K562 (cell line): Measurements from ENCODE around the gene CREB5. TPM values are rescaled to one million over a fixed set of nuclear protein-coding genes. Genes with fewer than 3 reads are reported as not detected.

Experiments
- ATAC-seq: fragments of 200-7000 bp; cut with Tn5 transposase; 3 replicates; pipeline ENCODE4 v1.9.1; 2020; ENCODE audit warnings: moderate library complexity
- BruUV-seq: library from RNA; stranded (reverse); fragments of 400-500 nt; replicated peaks from 2 replicates; lab custom pipeline; 2021; lab: Mats Ljungman, UMichigan
- CTCF ChIA-PET: fragments of 300-600 bp; formaldehyde crosslinking; extraction: SDS; loops from one replicate; lab custom pipeline; 2021; ENCODE audit warnings: low intra/inter-chr PET ratio; lab: Yijun Ruan, JAX
- POLR2A ChIA-PET: fragments of 300-600, 350-650 bp; sonication (Branson Sonifier 250); formaldehyde crosslinking; extraction: SDS; loops from one replicate; lab custom pipeline; 2021; ENCODE audit warnings: antibody characterized with exemption, inconsistent platforms; lab: Yijun Ruan, JAX
- DNase-seq, 4 experiments: peaks; one replicate each; pipeline versions ENCODE4 v3.0.0 to v3.0.0-alpha.2; 2011 to 2018; ENCODE audit warnings: low spot score in 3 of 4, mixed read lengths in 3 of 4; ENCODE audit errors: extremely low read depth in 1 of 4
- FAIRE-seq: peaks from 2 replicates; lab custom pipeline; 2011; peaks lifted over from hg19 to GRCh38; lab: Jason Lieb, UNC
- H2AFZ ChIP-seq: 2 replicates; pipeline ENCODE4 v1.6.0; 2011; ENCODE audit warnings: low read depth, low read length, control low read depth, inconsistent platforms
- H3K27ac ChIP-seq: fragments of 200-600 bp; 3 replicates; pipeline ENCODE4 v1.8.0; 2011; ENCODE audit warnings: low read depth, mild to moderate bottlenecking, control low read depth, inconsistent platforms, low read length, moderate library complexity, mixed read lengths; ENCODE audit errors: extremely low read depth
- H3K27me3 ChIP-seq, 2 experiments: fragments of 300-600 bp in 1 of 2; 2 replicates in 1 of 2; 3 replicates in 1 of 2; pipeline versions ENCODE4 v1.6.0 to v1.8.0; 2011; ENCODE audit warnings: inconsistent platforms in 2 of 2, low read length in 2 of 2, mild to moderate bottlenecking in 1 of 2, mixed read lengths in 1 of 2, moderate library complexity in 1 of 2; ENCODE audit not compliant: control insufficient read depth in 2 of 2, insufficient read depth in 2 of 2
- H3K36me3 ChIP-seq: fragments of 300-600 bp; 3 replicates; pipeline ENCODE4 v1.8.0; 2011; ENCODE audit warnings: mild to moderate bottlenecking, low read length, inconsistent platforms; ENCODE audit not compliant: control insufficient read depth, insufficient read depth
- H3K4me1 ChIP-seq, 2 experiments: fragments of 200-600 bp in 1 of 2; replicated peaks in 1 of 2; 2 replicates in 1 of 2; 3 replicates in 1 of 2; pipeline versions ENCODE4 v1.5.1 to v1.8.0; 2011; ENCODE audit warnings: inconsistent platforms in 2 of 2, low read length in 2 of 2, mild to moderate bottlenecking in 1 of 2, mixed read lengths in 1 of 2, moderate library complexity in 1 of 2; ENCODE audit not compliant: control insufficient read depth in 2 of 2, insufficient read depth in 2 of 2
- H3K4me2 ChIP-seq: 2 replicates; pipeline ENCODE4 v1.6.1; 2011; ENCODE audit warnings: low read length, control low read depth, inconsistent platforms, mixed read lengths; ENCODE audit not compliant: insufficient read depth
- H3K4me3 ChIP-seq: fragments of 200-600 bp; sonication (generic), shearing (Covaris generic); 2 replicates; pipeline ENCODE4 v1.5.1; 2016; ENCODE audit warnings: control low read depth, inconsistent platforms
- H3K79me2 ChIP-seq: fragments of 200-600 bp; 3 replicates; pipeline ENCODE4 v1.8.0; 2011; ENCODE audit warnings: low read length, inconsistent platforms; ENCODE audit not compliant: control insufficient read depth, insufficient read depth
- H3K9ac ChIP-seq, 2 experiments: 2 replicates each; pipeline versions ENCODE4 v1.6.0 to v1.6.1; 2011; ENCODE audit warnings: low read depth in 2 of 2, low read length in 2 of 2, control low read depth in 1 of 2, inconsistent platforms in 1 of 2, mild to moderate bottlenecking in 1 of 2, mixed read lengths in 1 of 2; ENCODE audit not compliant: insufficient read depth in 1 of 2
- H3K9me1 ChIP-seq: one replicate; pipeline ENCODE4 v1.6.0; 2011; ENCODE audit warnings: inconsistent platforms, mild to moderate bottlenecking, low read length, moderate library complexity; ENCODE audit not compliant: control insufficient read depth, insufficient read depth
- H3K9me3 ChIP-seq: replicated peaks from 2 replicates; pipeline ENCODE4 v1.5.1; 2011; ENCODE audit warnings: low read depth, low read length, inconsistent platforms; ENCODE audit not compliant: control insufficient read depth, insufficient read depth
- H4K20me1 ChIP-seq: replicated peaks from 2 replicates; pipeline ENCODE4 v1.6.1; 2011; ENCODE audit warnings: low read length, inconsistent platforms, mixed read lengths; ENCODE audit not compliant: control insufficient read depth, insufficient read depth
- E2F8 ChIP-seq: fragments of 450-650 bp; IDR thresholded peaks from 2 replicates; pipeline ENCODE4 v1.7.1; 2018; ENCODE audit warnings: mild to moderate bottlenecking, low read depth; ENCODE audit not compliant: partially characterized antibody
- GABPB2 ChIP-seq: fragments of 250-450 bp; sonication (Bioruptor Pico); conservative IDR thresholded peaks from 2 replicates; pipeline ENCODE4 v1.5.1; 2021; ENCODE audit warnings: mild to moderate bottlenecking
- HDAC6 ChIP-seq: IDR thresholded peaks from 2 replicates; pipeline ENCODE4 v1.6.1; 2012; ENCODE audit warnings: low read depth, mild to moderate bottlenecking, control low read depth, inconsistent platforms, low read length, moderate library complexity
- KLF10 ChIP-seq: fragments of 250-450 bp; sonication (Bioruptor Pico); IDR thresholded peaks from 2 replicates; pipeline ENCODE4 v1.6.1; 2021; ENCODE audit warnings: matching md5 sums
- NFRKB ChIP-seq: fragments of 450-650 bp; IDR thresholded peaks from 2 replicates; pipeline ENCODE4 v1.6.1; 2016; ENCODE audit warnings: low read depth
- POLR2H ChIP-seq: IDR thresholded peaks from 2 replicates; pipeline ENCODE4 v1.6.1; 2016; ENCODE audit warnings: missing genetic modification characterization, low read depth, mild to moderate bottlenecking, control low read depth, missing compliant biosample characterization, moderate library complexity
- SMARCE1 ChIP-seq: fragments of 450-650 bp; IDR thresholded peaks from 2 replicates; pipeline ENCODE4 v1.7.1; 2016; ENCODE audit warnings: mild to moderate bottlenecking
- USF1 ChIP-seq: sonication (generic); formaldehyde crosslinking; IDR thresholded peaks from 2 replicates; pipeline ENCODE4 v1.9.0; 2022; ENCODE audit warnings: mild to moderate bottlenecking, missing genetic modification reagents
- ZNF436 ChIP-seq: fragments of 250-450, 450-650 bp; sonication (Bioruptor Pico); formaldehyde crosslinking; IDR thresholded peaks from 2 replicates; pipeline ENCODE4 v1.7.0; 2020; ENCODE audit warnings: mild to moderate bottlenecking
- ZNF699 ChIP-seq: fragments of 250-450 bp; sonication (Bioruptor Pico); IDR thresholded peaks from 2 replicates; pipeline ENCODE4 v1.8.0; 2021; ENCODE audit warnings: mild to moderate bottlenecking, moderate library complexity; ENCODE audit not compliant: insufficient replicate concordance
- WGBS: fragments of 100-300 bp; shearing (Covaris generic); methylation state at CpG from one replicate; pipeline ENCODE4 v1.1.6; 2016; ENCODE audit warnings: low coverage, mixed read lengths; ENCODE audit not compliant: insufficient coverage; ENCODE audit errors: missing lambda C conversion rate; 5-methylcytosine and 5-hydroxymethylcytosine counted together
- in situ Hi-C: fragments of 300-500 bp; cut with MboI; formaldehyde crosslinking; loops from 4 replicates; pipeline ENCODE4 v1.15.0; 2018; ENCODE audit warnings: inconsistent platforms, mixed read lengths
- intact Hi-C: fragments of 100-400 bp; cut with micrococcal nuclease; formaldehyde crosslinking; loops from 2 replicates; pipeline ENCODE4 v1.14.2; 2022
- polyA plus RNA-seq, 8 experiments: library from polyadenylated mRNA; depleted of rRNA in 4 of 8; stranded (reverse) in 5 of 8; unstranded in 3 of 8; fragments of >200 nt; fragmentation: Nextera tagmentation in 2 of 8; fragmentation: Illumina TruSeq in 1 of 8; extraction: Ambion mirVana in 2 of 8; extraction: Trizol in 1 of 8; gene quantifications; 2 replicates each; pipeline versions ENCODE4 v1.2.1 to v1.2.3, GENCODE V29; 2011 to 2014; ENCODE audit warnings: inconsistent platforms in 1 of 8, missing spikeins in 1 of 8
- total RNA-seq, 7 experiments: library from RNA; depleted of rRNA in 6 of 7; stranded (reverse); fragments of >200 nt in 6 of 7; fragmentation: Illumina TruSeq in 2 of 7; extraction: Trizol in 2 of 7; gene quantifications; 2 replicates each; pipeline versions ENCODE4 v1.2.1 to v1.2.3, GENCODE V29; 2011 to 2021; ENCODE audit warnings: low replicate concordance in 1 of 7
- TF ChIP-seq, protein P1 (sequence below): fragments of 450-650 bp; IDR thresholded peaks from 2 replicates; pipeline ENCODE4 v1.6.1; 2016; ENCODE audit warnings: antibody characterized with exemption
- TF ChIP-seq, protein P2 (sequence below), 2 experiments: fragments of 200-800 bp in 1 of 2; sonication (Bioruptor generic) in 1 of 2; sonication (generic) in 1 of 2; formaldehyde crosslinking in 1 of 2; IDR thresholded peaks in 1 of 2; conservative IDR thresholded peaks in 1 of 2; 2 replicates each; pipeline versions ENCODE4 v1.5.0 to v1.6.1; 2016 to 2020; ENCODE audit warnings: missing compliant biosample characterization in 1 of 2, missing genetic modification characterization in 1 of 2, missing genetic modification reagents in 1 of 2
- TF ChIP-seq, protein P3 (sequence below), 2 experiments: fragments of 450-650 bp; IDR thresholded peaks; 2 replicates each; pipeline ENCODE4 v1.6.1; 2016
- TF ChIP-seq, protein P4 (sequence below): sonication (generic); formaldehyde crosslinking; IDR thresholded peaks from 2 replicates; pipeline ENCODE4 v1.8.0; 2022; ENCODE audit warnings: mild to moderate bottlenecking, low read depth, missing genetic modification reagents

CREB5 gene
- total and polyA plus RNA-seq, 9 of the 15 experiments (the other 6 are each of a cell fraction or from before 2014, with no cell fraction given), result 0.33 to 6.4 (median 1.8) TPM

- in situ Hi-C loops (no loop called here), intact Hi-C loops (no loop called here)
- ATAC-seq, result no peak
- no peaks in the 10 kb centered on the region for H3K79me2 ChIP-seq
- no peak overlapping the region for H3K27ac ChIP-seq
- H3K27me3 ChIP-seq, result no peaks in the 10 kb centered on the region
- H3K9me3 ChIP-seq, result no peaks in the 10 kb centered on the region
- H3K36me3 ChIP-seq, result no peaks in the 10 kb centered on the region
- POLR2A ChIA-PET, result no interaction called here
- no peaks in the 10 kb centered on the region for H3K9me1 ChIP-seq
- no peaks in the 10 kb centered on the region for H3K4me1 ChIP-seq
- FAIRE-seq, result no peak
- no peak overlapping the region for H3K4me3 ChIP-seq
- 4% methylated on average over 3 of the region's 3 CpGs for WGBS
- no peak overlapping the region for H2AFZ ChIP-seq
- no peak overlapping the region for H3K9ac ChIP-seq
- H4K20me1 ChIP-seq, result no peaks in the 10 kb centered on the region
- H3K4me2 ChIP-seq, result no peak overlapping the region
- no peak for DNase-seq
- CTCF ChIA-PET, result no interaction called here
- BruUV-seq, result no TSS peak
- no peak for TF ChIP-seq HDAC6
- TF ChIP-seq, protein P1, sequence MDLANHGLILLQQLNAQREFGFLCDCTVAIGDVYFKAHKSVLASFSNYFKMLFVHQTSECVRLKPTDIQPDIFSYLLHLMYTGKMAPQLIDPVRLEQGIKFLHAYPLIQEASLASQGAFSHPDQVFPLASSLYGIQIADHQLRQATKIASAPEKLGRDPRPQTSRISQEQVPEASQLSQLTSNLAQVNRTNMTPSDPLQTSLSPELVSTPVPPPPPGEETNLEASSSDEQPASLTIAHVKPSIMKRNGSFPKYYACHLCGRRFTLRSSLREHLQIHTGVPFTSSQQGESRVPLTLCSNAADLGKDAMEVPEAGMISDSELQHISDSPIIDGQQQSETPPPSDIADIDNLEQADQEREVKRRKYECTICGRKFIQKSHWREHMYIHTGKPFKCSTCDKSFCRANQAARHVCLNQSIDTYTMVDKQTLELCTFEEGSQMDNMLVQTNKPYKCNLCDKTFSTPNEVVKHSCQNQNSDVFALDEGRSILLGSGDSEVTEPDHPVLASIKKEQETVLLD, result no peak
- TF ChIP-seq USF1 (CRISPR knock-in tag), result no peak
- TF ChIP-seq, protein P2, sequence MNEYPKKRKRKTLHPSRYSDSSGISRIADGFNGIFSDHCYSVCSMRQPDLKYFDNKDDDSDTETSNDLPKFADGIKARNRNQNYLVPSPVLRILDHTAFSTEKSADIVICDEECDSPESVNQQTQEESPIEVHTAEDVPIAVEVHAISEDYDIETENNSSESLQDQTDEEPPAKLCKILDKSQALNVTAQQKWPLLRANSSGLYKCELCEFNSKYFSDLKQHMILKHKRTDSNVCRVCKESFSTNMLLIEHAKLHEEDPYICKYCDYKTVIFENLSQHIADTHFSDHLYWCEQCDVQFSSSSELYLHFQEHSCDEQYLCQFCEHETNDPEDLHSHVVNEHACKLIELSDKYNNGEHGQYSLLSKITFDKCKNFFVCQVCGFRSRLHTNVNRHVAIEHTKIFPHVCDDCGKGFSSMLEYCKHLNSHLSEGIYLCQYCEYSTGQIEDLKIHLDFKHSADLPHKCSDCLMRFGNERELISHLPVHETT (CRISPR knock-in tag; conservative IDR thresholded peaks at IDR 0.05 in 1 of 2, IDR thresholded peaks at IDR 0.05 in 1 of 2), result no peak
- no peak for TF ChIP-seq ZNF436
- TF ChIP-seq, protein P3, sequence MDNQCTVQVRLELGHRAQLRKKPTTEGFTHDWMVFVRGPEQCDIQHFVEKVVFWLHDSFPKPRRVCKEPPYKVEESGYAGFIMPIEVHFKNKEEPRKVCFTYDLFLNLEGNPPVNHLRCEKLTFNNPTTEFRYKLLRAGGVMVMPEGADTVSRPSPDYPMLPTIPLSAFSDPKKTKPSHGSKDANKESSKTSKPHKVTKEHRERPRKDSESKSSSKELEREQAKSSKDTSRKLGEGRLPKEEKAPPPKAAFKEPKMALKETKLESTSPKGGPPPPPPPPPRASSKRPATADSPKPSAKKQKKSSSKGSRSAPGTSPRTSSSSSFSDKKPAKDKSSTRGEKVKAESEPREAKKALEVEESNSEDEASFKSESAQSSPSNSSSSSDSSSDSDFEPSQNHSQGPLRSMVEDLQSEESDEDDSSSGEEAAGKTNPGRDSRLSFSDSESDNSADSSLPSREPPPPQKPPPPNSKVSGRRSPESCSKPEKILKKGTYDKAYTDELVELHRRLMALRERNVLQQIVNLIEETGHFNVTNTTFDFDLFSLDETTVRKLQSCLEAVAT (IDR thresholded peaks at IDR 0.05), result no peak
- TF ChIP-seq, protein P4, sequence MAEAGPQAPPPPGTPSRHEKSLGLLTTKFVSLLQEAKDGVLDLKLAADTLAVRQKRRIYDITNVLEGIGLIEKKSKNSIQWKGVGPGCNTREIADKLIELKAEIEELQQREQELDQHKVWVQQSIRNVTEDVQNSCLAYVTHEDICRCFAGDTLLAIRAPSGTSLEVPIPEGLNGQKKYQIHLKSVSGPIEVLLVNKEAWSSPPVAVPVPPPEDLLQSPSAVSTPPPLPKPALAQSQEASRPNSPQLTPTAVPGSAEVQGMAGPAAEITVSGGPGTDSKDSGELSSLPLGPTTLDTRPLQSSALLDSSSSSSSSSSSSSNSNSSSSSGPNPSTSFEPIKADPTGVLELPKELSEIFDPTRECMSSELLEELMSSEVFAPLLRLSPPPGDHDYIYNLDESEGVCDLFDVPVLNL (CRISPR knock-in tag), result no peak
- no peak for TF ChIP-seq NFRKB
- no peak for TF ChIP-seq E2F8
- TF ChIP-seq SMARCE1, result no peak
- no peak for TF ChIP-seq POLR2H (tag)
- no peak for TF ChIP-seq ZNF699
- no peak for TF ChIP-seq KLF10 (CRISPR knock-in tag)
- TF ChIP-seq GABPB2 (CRISPR knock-in tag), result no peak
Measured at GRCh38 chr7:28602282-28602681, 190.0 kb downstream of the CREB5 start.
